AG04450 (cell line): ENCODE results near the gene POU2F1. TPM values are rescaled to one million over a fixed set of nuclear protein-coding genes. Genes with fewer than 3 reads are reported as not detected.

Experiments
- CTCF ChIA-PET: fragments of 300-600, 350-600 bp; formaldehyde crosslinking; extraction: SDS; loops from one replicate; lab custom pipeline; 2022; ENCODE audit warnings: antibody characterized with exemption, inconsistent platforms; lab: Charles Lee
- POLR2A ChIA-PET: fragments of 350-600 bp; formaldehyde crosslinking; extraction: SDS; loops from one replicate; lab custom pipeline; 2021; ENCODE audit warnings: antibody characterized with exemption, inconsistent platforms; lab: Yijun Ruan, JAX
- DNase-seq: peaks from one replicate; pipeline ENCODE4 v3.0.0-alpha.2; 2011; ENCODE audit warnings: low read depth, low spot score
- H3K27ac ChIP-seq: one replicate; pipeline ENCODE4 v1.5.1; 2012; ENCODE audit warnings: low read depth, low read length, control low read depth
- H3K27me3 ChIP-seq: one replicate; pipeline ENCODE4 v1.6.0; 2012; ENCODE audit warnings: low read length; ENCODE audit not compliant: control insufficient read depth, insufficient read depth
- H3K4me3 ChIP-seq: 2 replicates; pipeline ENCODE4 v1.5.1; 2011; ENCODE audit warnings: mild to moderate bottlenecking, low read depth, low read length, control low read depth
- H3K9me3 ChIP-seq: 2 replicates; pipeline ENCODE4 v1.5.1; 2012; ENCODE audit warnings: low read length; ENCODE audit not compliant: control insufficient read depth, insufficient read depth
- CTCF ChIP-seq: IDR thresholded peaks from 2 replicates; pipeline ENCODE4 v1.5.1; 2011; ENCODE audit warnings: low read depth, low read length, control low read depth, inconsistent platforms
- polyA plus RNA-seq: library from polyadenylated mRNA; depleted of rRNA; stranded (reverse); fragments of >200 nt; gene quantifications from 2 replicates; pipeline ENCODE4 v1.2.3, GENCODE V29; 2011

The POU2F1 gene
- polyA plus RNA-seq, 1 experiment = 2.7 TPM

- no peaks in the 10 kb centered on the region for H3K27me3 ChIP-seq
- CTCF ChIA-PET = interaction anchor here (0.6 kb wide), 1 partner anchor 25 kb away, joined by 12 read pairs; no protein-coding TSS in a partner anchor
- no peak for TF ChIP-seq CTCF
- no peak overlapping the region for H3K4me3 ChIP-seq
- POLR2A ChIA-PET = no interaction called here
- H3K9me3 ChIP-seq = no peaks in the 10 kb centered on the region
- no peak for DNase-seq
- no peak overlapping the region for H3K27ac ChIP-seq
Observed at GRCh38 chr1:167292216-167292615, 71.5 kb downstream of the POU2F1 start.

GRCh38 chr1:167293057-167293456 is 72.4 kb downstream of the POU2F1 start:
- Histone ChIP-seq H3K4me3 (no peak overlapping the region), H3K27ac (no peak overlapping the region), H3K9me3 (no peaks in the 10 kb centered on the region), H3K27me3 (no peaks in the 10 kb centered on the region)
- ChIA-PET CTCF (interaction anchor here (1.4 kb wide), 1 partner anchor 73 kb away, joined by 11 read pairs; the partner anchor contains the start of gene POU2F1), POLR2A (no interaction called here)
- no peak for TF ChIP-seq CTCF
- DNase-seq = no peak

GRCh38 chr1:167294528-167294927 is 73.8 kb downstream of the POU2F1 start:
- POLR2A ChIA-PET = no interaction called here
- Histone ChIP-seq H3K9me3 (no peaks in the 10 kb centered on the region), H3K4me3 (no peak overlapping the region), H3K27me3 (no peaks in the 10 kb centered on the region), H3K27ac (no peak overlapping the region)
- CTCF ChIA-PET = interaction anchor here (0.6 kb wide), 1 partner anchor 27 kb away, joined by 4 read pairs; no protein-coding TSS in a partner anchor
- DNase-seq = no peak
- TF ChIP-seq CTCF = no peak

GRCh38 chr1:167297222-167298214 is 76.8 kb downstream of the POU2F1 start:
- H3K27me3 ChIP-seq = no peaks in the 10 kb centered on the region
- no peaks in the 10 kb centered on the region for H3K9me3 ChIP-seq
- H3K27ac ChIP-seq = peak overlapping the region; percentile 31
- TF ChIP-seq CTCF = no peak
- CTCF ChIA-PET = interaction anchor here (1.1 kb wide), 1 partner anchor 77 kb away, joined by 4 read pairs; no protein-coding TSS in a partner anchor
- no peak for DNase-seq
- POLR2A ChIA-PET = no interaction called here
- H3K4me3 ChIP-seq = no peak overlapping the region

- POLR2A ChIA-PET = no interaction called here
- Histone ChIP-seq H3K4me3 (no peak overlapping the region), H3K9me3 (no peaks in the 10 kb centered on the region), H3K27me3 (no peaks in the 10 kb centered on the region), H3K27ac (no peak overlapping the region)
- no peak for DNase-seq
- TF ChIP-seq CTCF = no peak
- CTCF ChIA-PET = interaction anchor here (0.6 to 1.0 kb wide), 4 partner anchors 69 to 236 kb away, joined by 3 to 4 read pairs (median 4); no protein-coding TSS in a partner anchor
Observed at GRCh38 chr1:167298325-167298724, 77.6 kb downstream of the POU2F1 start.
